ENCODE data around the gene ANK2.
"Not testable (repeated sequence)": the region's sequence is repeated elsewhere in the genome, so short reads cannot be mapped to it uniquely, and the experiment has no call there.

The ANK2 gene

DNA sequence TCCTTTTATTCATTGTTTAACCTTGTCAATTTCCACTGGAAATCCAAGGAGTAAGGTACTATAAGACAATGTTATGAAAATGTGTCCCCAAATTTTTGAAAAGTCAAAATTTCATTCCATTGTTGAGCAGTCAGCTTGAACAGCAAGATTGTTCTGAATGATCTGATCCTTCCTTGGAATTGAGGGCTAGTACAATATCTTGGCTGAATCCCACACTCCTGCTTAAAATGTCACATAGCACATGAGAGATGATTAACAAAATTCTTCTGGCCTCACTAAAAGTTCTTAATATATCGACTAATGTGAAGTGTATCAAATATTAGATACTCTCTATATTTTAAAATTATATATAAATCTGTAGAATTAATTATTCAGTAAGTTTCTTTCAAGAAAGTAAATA lies 104.8 kb downstream of the ANK2 start:
- DNase-seq: no peak

DNA sequence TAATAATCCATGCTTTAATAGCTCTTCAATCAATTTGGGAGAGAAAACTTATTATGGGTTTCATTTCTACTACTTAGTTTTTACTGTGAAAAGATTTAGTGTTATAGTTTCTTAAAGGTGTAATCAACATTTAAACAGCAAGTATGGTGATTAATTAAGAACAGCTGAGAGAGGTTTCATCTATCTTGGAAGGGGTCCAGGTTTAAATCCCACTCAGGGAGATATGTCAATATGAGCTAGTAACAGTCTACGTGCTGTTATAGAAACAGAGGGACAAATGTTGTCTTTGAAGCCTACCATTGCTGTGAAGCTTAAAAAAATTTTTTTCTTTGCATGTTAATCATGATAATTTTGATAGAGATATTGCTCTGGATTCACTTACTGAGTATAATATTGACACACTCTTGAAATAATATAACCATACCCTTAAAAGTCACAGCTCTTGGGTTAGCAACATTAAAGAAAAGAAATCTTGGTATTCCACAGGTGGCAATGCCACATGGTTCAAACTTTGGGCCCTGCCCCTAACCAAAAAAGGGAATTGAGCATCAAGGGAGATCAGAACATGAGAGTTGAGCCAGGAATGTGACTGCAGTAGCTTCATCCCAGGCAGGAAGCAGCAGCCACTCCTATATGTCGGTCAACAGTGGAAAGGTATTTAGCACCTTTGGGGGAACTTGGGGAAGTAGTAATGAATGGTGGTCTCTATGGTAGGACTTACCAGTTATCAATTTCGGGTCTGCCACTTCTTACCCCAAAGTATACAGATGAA lies 107.8 kb downstream of the ANK2 start:
- DNase-seq: no peak

DNA sequence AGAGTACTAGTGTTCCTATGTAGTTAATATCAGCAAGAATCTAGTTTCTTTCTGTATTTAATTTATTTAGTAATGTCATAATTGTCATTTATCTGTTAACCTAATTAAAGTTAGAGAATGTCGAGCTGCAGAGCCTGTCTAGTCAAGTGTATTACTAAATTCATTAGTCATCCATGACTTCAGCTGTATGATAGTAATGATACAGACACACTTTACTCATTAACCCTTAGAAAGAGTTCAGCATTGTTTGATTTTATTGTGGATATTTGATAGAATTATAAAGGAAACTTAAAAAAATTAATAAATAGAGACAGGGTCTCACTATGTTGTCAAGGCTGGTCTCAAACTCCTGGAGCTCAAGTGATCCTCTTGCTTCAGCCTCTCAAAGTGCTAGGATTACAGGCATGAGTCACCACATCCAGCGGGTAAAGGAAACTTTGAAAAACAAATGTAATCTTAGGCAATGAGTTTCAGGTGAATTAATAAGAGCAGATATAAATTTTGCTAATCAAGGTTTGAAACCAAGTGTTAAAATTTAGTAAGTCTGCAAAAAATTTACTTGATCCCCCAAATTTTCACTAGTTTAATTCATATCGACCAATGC lies 110.6 kb downstream of the ANK2 start:
- DNase-seq: no peak

DNA sequence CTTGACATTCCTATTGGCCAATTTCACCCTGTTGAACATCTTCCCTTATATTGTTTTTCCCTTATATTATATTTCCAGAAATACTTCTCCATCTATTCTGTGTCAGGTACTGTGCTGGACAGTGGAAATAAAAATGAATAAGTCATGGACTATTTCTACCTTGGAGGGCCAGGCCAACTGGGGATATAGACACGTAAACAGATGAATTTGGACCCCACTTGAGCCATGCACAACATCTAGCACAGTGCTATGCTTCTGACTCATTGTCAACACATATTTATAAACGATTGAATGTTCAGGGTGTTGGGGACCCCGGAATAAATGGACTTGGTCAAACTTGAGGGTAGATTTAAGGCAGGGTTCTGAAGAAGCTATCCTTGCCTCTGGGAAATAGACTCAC lies 111.1 kb downstream of the ANK2 start:
- DNase-seq: no peak

DNA sequence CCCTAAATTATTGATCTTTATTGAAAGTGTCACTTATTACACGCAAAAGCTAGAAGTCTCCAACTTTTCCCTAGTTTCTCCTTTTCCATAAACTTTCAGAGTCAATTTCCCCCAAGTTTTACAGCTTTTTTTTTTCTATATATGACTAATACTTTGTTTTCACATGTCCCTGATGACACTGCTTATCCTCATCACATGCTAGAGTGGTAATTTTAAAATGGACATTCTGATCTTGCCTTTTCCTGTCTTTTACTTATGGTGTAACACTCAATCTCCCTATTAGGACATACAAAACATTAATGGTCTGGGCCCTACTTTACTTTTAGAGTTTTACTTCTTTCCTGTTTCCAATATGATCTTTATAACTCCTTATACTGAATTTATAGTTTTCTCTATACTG lies 112.6 kb downstream of the ANK2 start:
- DNase-seq: no peak

DNA sequence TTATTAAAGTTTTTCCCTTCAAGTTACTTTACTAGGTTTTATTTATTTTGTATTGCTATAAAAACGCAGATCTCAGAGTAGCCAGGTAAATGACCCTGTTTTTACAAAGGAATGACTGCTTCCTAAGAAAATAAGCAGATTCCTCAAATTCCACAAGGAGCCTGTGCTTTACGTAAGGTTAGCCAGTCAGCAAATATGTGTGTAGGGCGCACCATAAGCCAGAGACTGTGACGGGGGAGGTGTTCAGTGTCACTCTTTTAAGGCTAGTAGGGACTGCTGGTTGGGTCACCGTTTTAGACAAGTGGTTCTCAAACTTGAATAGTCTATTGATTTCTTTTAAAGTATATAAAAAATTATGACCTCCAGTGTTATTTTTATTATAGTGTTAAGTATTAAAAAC lies 119.9 kb downstream of the ANK2 start:
- no peak for DNase-seq

DNA sequence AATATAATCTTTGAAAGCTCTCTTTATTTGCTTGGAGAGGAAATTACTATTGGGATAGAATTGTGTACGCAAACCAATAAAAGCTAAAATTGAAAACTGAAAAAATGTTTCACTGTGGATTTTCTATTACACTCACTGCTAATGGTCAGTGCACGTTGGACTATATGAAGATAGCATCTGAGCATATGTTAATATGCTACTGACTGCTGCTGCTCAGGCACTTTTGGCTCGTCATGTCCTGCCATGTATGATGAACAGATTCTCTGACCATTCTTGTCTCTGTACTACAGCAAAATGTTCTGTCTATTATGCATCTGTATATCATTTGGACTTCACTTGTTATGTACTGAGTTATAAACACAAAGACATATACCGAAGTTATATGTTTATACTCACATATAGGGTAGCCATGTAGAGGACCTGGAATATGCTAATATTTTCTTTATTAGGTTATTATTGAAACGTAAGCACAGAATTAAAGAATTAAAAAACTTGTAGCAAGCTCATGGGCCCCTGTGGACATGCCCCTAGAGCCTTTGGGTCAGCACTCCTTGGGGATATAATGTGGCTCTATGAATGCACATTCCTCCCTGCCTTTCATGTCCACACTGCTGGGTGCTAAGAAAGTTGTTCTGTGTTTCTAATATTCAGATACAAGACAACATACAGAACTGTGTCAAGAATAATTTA lies 120.8 kb downstream of the ANK2 start:
- no peak for DNase-seq

DNA sequence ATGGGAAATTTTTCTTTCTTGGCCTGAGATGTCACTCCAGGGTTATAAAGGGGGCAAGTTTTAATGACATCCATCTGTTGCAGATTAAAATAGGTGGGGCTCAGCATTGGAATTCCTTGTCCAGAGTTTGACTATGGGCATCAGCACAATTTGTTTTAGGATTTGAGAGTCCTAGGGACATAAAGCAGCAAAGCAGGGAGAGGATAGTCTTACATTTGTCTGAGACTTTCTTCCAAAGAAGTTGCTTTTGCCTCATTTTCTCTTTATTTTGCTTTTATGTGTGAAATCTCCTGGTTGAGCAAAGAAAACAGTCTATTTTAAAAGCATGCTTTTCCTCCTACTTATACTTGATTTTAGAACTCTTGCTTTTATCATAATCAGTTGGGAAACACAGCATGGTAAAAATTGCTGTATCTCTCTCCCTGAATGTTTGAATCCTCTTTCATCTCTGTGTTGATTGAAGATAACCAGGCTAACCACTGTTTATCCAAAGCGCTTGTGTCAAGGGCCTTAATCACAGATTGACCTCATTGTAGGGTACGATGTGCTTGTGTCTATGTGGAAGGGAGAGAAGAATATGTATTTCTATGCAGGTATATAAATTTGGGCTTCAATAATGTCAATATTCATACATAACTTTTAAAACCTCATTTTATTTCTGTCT lies 121.5 kb downstream of the ANK2 start:
- no peak for DNase-seq

DNA sequence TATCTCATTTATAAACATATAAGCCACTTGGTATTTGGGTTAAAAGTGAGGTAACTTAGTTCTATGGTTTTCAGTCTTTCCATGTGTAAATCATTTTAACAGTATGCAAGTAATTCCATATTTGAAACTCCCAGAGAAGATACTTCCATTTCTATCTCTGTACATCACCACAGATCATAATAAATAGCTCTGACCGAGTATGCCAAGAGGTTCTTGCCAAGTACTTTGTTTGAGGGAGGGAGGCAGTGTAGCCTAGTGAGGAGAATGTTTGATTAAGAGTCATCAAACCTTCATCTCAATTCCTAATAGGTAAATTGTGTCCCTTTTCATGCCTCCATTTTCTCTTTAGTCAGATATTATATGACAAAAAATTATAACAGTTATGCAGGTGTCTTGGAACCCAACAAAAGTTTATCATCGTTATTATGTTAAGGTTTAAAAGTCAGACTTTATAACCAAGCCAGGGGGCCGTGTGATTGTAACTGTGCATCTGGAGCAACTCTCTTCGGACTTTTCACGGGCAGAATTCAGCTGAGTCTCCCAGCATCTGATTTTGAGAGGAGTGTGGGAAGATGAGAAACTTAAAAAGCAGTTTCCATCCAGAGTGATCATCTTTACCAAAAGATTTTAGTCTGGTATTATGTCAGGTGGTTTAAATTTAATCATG lies 123.8 kb downstream of the ANK2 start:
- no peak for DNase-seq

DNA sequence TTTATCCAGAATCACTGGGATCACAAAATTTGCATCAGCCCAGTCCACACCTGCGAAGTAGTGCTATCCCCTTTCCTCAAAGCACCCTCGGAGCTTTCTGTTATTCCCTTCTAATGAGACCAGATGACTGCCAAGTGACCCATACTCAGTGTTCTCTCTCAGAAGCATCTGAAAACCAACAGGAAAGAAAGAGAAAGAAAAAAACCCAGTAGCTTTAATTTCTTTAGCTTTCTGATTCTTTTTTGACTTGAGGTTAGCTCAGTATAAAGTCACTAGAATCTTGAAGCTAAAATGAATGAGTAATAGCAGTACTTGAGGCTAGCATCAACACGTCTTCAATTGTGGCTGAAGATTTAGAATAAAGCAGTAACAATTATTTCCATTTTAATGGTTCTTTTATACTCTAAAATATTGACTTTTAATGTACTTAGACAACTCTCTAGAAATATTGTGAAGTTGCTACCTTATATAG lies 124.4 kb downstream of the ANK2 start:
- DNase-seq: no peak

DNA sequence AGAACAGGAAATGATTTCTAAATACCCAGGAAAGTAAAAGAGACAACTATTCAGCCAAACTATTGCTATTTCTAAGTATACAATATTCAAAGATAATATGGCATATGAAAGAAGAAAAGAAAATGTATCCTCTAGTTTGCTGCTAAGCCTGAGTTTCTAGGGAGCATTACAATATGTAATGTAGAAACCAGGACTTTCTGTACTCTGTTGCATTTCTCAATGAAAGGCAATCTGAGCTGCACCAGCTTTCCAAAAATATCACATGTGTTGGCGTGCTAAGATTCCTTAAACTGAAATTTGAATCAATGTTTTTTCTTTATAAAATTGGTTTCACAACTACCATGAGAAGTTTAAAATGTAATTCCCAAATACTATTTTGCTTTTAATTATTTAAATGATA lies 129.6 kb downstream of the ANK2 start:
- no peak for DNase-seq

DNA sequence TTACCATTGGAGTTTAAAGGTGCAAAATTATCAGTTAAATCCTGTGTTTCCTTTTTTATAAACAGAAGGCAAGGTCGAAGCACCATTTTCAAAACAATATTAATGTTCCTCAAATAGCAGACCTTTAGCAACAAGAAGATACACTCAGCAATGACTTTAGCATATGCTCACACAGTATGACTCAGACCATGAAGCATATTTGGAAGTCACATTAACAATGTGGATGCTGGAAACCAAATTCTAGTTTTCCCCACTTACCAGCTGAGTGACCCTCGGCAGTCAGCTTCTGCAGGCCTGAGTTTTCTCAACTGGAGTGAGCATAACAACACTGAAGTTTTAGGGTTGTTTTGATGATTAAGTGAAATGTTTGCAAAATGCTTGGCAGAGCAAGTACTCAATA lies 130.5 kb downstream of the ANK2 start:
- DNase-seq: no peak

DNA sequence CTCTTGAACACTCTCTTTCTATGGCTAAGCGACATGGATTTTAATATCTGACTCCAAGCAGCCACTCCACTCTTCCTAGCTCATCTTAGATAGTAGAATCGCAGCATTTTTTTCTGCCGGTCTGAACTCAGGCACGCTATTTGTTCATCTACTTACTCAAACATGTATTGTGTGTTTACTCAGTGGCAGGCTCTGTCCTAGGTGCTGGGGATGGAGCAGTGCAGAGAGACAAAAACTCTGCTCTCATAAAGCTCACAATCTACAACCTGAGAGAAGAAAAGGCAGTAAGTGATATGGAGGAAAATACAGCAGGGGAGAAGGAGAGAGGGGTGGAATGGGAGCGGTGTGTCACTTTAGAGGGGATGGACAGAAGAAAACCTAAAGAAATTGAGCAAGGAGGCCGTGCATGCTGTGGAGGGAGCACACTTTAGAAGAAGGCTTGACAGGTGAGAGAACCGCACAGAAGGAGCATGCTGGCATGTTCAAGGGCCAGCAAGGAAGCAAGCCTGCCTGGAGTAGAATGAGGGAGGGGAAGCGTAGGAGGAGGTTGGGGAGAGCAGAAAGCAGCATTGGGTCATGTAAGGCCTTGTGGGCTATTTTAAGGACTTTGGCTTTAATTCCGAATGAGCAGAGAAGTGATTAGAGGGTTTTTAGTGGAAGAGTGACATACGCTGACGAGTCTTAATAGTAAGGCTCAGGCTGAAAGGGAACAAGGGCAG lies 132.0 kb downstream of the ANK2 start:
- DNase-seq: no peak

DNA sequence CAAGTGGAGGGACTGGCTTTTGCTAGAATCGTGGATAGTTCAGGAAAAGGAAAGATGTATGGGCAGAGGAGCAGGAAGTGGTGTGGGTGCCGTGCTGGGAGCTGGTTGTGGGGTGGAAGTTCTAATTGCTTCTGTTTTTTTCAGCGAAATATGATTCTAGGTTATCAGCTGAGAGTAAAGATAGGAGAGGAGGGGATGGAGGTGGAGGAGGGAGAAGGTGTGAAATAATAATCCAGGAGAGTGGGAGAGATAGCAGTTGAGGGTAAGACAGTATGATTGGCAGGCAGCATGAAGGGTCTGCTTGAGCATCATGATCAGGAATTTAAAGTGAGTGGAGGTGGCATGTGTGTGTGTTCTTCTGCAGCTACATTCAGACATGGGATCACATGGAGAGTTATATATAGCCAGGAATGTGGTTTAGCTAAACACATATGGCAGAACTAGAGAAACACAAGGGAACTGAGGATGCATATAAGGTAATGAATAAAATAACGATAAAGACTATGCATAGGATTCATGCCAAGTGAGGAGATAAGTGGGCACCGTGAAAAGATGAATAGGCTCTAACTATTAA lies 133.7 kb downstream of the ANK2 start:
- no peak for DNase-seq

DNA sequence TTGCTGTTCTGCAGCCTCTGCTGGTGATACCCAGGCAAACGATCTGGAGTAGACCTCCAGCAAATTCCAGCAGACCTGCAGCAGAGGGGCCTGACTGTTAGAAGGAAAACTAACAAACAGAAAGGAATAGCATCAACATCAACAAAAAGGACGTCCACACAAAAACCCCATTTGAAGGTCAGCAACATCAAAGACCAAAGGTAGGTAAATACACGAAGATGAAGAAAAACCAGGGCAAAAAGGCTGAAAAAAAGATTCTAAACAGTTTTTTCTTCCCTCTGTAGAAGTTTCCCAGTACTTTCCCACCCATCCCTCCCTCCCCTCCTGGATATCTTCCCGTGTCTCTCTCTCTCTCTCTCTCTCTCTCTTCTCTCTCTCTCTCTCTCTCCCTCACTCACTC lies 136.8 kb downstream of the ANK2 start:
- not testable (repeated sequence) for DNase-seq

DNA sequence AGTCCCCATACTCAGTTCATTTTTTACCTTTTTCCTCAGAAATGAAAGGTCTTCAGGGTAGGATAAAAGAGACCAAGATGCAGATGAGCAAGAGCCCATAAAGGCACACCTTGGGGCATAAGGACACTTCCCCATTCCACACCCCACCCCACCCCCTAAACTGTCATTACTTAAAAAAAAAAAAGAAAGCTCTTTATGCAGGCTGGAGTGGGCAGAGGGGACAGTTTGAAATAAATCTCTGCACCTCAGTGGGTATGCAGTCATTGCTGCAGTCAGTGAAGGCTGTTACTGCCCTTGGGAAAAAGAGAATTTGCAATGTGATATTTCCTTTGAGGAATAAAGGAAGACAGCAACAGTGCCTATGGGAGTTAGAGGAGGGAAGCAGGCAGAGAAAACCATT lies 137.5 kb downstream of the ANK2 start:
- DNase-seq: no peak

DNA sequence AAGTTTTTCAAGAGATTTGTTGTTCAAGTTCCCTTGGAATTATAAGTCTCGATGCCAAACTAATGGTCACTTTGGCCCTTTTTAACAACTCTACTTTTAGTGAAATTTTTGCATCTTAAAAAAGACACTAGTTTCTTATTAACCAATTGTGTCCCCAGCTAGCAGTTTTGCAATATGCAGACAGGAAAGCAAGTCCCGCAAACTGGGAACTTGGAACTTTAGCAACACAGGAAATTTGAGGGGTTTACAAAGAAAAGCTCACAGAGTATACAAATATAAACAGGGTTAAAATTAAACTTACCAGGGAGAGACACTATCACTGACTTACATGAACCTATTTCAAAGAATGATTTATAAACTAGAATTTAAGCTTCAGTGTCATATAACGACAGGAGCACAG lies 137.9 kb downstream of the ANK2 start:
- no peak for DNase-seq

DNA sequence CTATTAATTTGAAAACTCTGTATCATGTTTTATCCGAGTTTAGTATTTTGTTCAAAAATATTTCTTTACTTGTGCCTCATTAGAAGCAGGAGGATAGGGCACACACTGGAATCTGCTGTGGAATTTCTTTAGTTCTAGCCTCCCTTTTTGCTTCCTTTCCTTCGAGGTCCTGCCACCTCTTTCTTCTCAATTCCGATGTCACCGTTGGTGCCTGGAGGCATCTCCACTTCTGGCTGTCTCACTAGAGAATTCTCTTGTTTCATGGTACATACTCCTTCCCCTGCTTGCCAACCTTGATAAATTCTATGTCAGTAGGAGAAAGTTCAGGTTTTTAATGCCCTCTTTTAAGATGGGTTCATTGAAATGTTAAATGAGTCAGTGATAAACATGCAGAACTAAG lies 140.1 kb downstream of the ANK2 start:
- no peak for DNase-seq

DNA sequence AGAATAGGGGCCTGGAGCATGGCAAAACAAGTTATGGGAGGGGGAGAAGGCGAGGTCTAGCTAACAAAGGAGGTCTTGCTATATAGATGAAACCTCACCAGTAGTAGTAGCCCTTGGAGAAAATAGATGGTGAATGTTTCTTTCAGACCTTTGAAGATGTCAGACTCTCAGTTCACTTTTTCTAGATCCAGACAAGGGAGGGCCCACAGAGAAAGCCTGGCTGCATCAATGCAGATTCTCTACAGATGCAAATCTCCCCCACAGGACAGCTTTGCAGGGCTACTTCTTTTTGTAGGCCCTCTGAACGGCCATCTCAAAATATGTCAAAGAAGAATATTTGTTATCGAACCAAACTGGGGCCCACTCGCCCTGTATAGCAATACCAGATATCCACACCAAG lies 159.7 kb downstream of the ANK2 start:
- DNase-seq: no peak

DNA sequence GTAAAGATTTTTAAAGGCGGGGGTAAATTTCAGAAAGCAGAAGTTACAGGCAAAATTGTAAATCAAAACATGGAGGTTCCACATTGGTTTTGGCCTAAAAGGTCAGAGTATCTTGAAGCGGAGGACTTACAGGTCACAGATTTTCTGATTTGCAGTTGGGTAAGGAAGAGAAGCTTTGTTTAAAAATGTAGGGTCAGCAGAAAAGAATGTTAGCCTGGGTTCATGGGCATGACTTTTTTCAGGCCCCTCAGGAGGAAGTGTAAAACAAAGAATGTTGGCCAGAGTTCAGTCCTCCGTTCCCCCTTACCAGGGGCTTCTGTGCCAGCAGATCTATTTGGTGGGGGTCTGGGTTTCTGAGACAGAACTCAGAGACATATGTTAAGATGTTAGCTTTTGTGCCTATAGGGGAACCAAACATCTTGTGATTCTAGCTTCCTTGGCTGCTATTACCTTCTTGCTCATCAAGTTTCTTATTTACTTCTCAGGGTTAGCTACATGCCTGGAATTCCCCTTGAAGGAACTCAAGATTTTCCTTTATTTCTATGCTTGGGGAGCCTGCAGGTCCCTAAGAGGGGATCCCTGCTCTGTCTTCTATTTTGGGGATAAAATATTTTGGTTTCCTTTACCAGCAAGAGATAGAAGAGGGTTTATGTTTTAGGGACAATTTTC lies 160.3 kb downstream of the ANK2 start:
- DNase-seq: no peak

DNA sequence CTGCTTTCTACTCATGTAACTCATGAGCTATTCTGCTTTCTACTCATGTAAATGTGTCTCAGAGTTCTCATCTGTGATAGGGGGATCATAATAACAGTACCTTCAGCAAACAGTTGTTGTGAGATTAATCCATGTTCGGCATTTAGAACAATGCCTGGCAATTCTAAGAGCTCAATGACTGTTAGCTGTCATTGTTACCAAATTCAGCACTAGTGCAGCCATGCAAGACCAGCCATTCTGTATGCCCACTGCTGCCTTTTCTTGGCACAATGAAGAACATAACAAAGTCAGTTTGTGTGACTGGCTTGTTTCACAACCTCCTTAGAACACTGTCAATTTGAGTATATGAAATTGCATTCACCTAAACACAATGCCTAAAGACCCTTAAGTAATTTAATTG lies 163.2 kb downstream of the ANK2 start:
- no peak for DNase-seq

DNA sequence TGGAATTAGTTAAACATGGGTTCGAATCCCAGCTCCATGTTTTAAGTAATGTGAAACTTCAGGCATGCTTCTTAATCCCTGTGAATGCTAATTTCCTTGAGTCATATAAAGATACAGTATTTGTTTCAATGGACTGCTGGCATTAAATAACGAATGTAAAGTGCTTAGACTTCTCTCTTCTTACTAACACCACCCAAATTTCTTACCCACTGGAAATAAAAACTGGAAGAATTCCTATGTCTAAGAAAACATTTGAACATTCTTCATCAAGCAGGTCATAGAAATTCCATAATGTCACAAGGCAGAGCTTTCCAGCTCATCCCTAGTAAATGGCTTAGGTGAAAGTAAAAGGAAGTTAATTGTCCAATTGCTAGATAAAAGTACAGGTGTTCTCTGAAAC lies 172.5 kb downstream of the ANK2 start:
- no peak for DNase-seq
